ENCODE measurements around the gene STAT5A. TPM values are rescaled to one million over a fixed set of nuclear protein-coding genes. Genes with fewer than 3 reads are reported as not detected.

The STAT5A gene
- total RNA-seq, 1 experiment from 2014 or later, result 0.91 TPM

- Histone ChIP-seq H3K4me2 (ENCODE audit: low read length) (no peak overlapping the region), H3K9me3 (ENCODE audit: control insufficient read depth in 1 of 2, insufficient read depth in 1 of 2, low read depth in 1 of 2, low read length in 2 of 2) (no peaks in the 10 kb centered on the region), H3K9ac (ENCODE audit: low read length) (no peak overlapping the region), H2AFZ (ENCODE audit: low read depth, low read length, poor library complexity, severe bottlenecking) (no peak overlapping the region), H3K79me2 (ENCODE audit: insufficient read depth, low read length) (no peaks in the 10 kb centered on the region), H3K27me3 (ENCODE audit: insufficient read depth, low read length) (no peaks in the 10 kb centered on the region), H3K27ac (ENCODE audit: low read depth, low read length) (no peak overlapping the region), H3K36me3 (ENCODE audit: control insufficient read depth in 1 of 2, insufficient read depth in 2 of 2, low read length in 2 of 2) (no peaks in the 10 kb centered on the region), H3K9me2 (ENCODE audit: insufficient read depth) (no peaks in the 10 kb centered on the region), H3K4me1 (ENCODE audit: control insufficient read depth in 1 of 2, insufficient read depth in 2 of 2, low read length in 2 of 2) (no peaks in the 10 kb centered on the region), H4K20me1 (ENCODE audit: insufficient read depth) (no peaks in the 10 kb centered on the region), H3K4me3 (replicated peaks in 1 of 2; ENCODE audit: low read depth in 1 of 2, low read length in 2 of 2) (no peak overlapping the region)
- TF ChIP-seq EGR1 (IDR thresholded peaks at IDR 0.05; ENCODE audit: low read depth) (no peak), ZFX (IDR thresholded peaks at IDR 0.05) (no peak), SRF (IDR thresholded peaks at IDR 0.05; ENCODE audit: low read depth) (no peak), CTCF (IDR thresholded peaks at IDR 0.05 in 2 of 3, conservative IDR thresholded peaks at IDR 0.05 in 1 of 3; ENCODE audit: borderline replicate concordance in 1 of 3, insufficient read depth in 1 of 3, low read depth in 2 of 3, low read length in 2 of 3) (no peak), MAX (IDR thresholded peaks at IDR 0.05) (no peak), JUND (IDR thresholded peaks at IDR 0.05) (no peak), YY1 (IDR thresholded peaks at IDR 0.05; ENCODE audit: extremely low read depth, insufficient replicate concordance, low read depth, low read length) (no peak), CEBPB (IDR thresholded peaks at IDR 0.05; ENCODE audit: low read depth) (no peak), POLR2A (IDR thresholded peaks at IDR 0.05; ENCODE audit: borderline replicate concordance, extremely low read depth, insufficient read depth, insufficient read length) (no peak), RAD21 (IDR thresholded peaks at IDR 0.05; ENCODE audit: low read depth) (no peak), ELF1 (IDR thresholded peaks at IDR 0.05; ENCODE audit: borderline replicate concordance, low read depth) (no peak)
- no peak for DNase-seq (ENCODE audit: low read depth, low spot score)
- no TSS peak for BruUV-seq (replicated peaks)
- RAD21 ChIA-PET (ENCODE audit: low non-redundant PET in 1 of 2, low total read pairs in 2 of 2, uncharacterized antibody in 2 of 2, unreplicated experiment in 2 of 2), result no interaction called here
- ATAC-seq, result no peak
- CTCF ChIA-PET, result no interaction called here
- POLR2A ChIA-PET, result no interaction called here
- intact Hi-C loops (cut with micrococcal nuclease), result no loop called here
Measured at GRCh38 chr17:42289611-42290181, 1.4 kb downstream of the STAT5A start.
